Esophagus muscularis mucosa (tissue), 4 donors: Measurements from ENCODE around the gene GNG7. TPM values are rescaled to one million over a fixed set of nuclear protein-coding genes. Genes with fewer than 3 reads are reported as not detected.

Experiments used
- DNase-seq: peaks from one replicate; pipeline ENCODE4 v3.0.0-alpha.2; 2017; ENCODE audit errors: extremely low spot score
- H3K27ac ChIP-seq, 4 donors: fragments of 200-600 bp; sonication (generic); replicated peaks in 1 of 4; 1 replicate in 3 of 4; 2 replicates in 1 of 4; pipeline ENCODE4 v1.5.1; 2016 to 2019; ENCODE audit warnings: mild to moderate bottlenecking in 1 of 4
- H3K27me3 ChIP-seq, 4 donors: fragments of 200-600 bp; sonication (generic); one replicate each; pipeline versions ENCODE4 v1.5.1 to v1.6.0; 2016 to 2019
- H3K36me3 ChIP-seq, 4 donors: fragments of 200-600 bp; sonication (generic); one replicate each; pipeline ENCODE4 v1.5.1; 2016 to 2019
- H3K4me1 ChIP-seq, 4 donors: fragments of 200-600 bp; sonication (generic); one replicate each; pipeline ENCODE4 v1.5.1; 2016 to 2019
- H3K4me3 ChIP-seq, 4 donors: fragments of 200-600 bp; sonication (generic); 1 replicate in 2 of 4; 2 replicates in 2 of 4; pipeline ENCODE4 v1.5.1; 2016 to 2019; ENCODE audit warnings: mild to moderate bottlenecking in 4 of 4, moderate library complexity in 1 of 4
- H3K9me3 ChIP-seq, 4 donors: fragments of 200-600 bp; sonication (generic); 1 replicate in 3 of 4; 2 replicates in 1 of 4; pipeline ENCODE4 v1.5.1; 2016 to 2019
- CTCF ChIP-seq, 3 experiments: fragments of 200-600 bp in 2 of 3; fragments of 450-650 bp in 1 of 3; sonication (generic) in 2 of 3; IDR thresholded peaks; one replicate each; pipeline ENCODE4 v1.5.1; 2017 to 2019; ENCODE audit warnings: antibody characterized with exemption in 3 of 3, mild to moderate bottlenecking in 2 of 3, moderate library complexity in 1 of 3
- EP300 ChIP-seq: sonication (generic); formaldehyde crosslinking; IDR thresholded peaks from one replicate; pipeline ENCODE4 v1.6.1; 2017; ENCODE audit warnings: antibody characterized with exemption
- POLR2A ChIP-seq: fragments of 450-650 bp; IDR thresholded peaks from one replicate; pipeline ENCODE4 v1.6.1; 2017; ENCODE audit warnings: antibody characterized with exemption, moderate library complexity, mild to moderate bottlenecking, low read depth
- POLR2AphosphoS5 ChIP-seq, 2 donors: sonication (generic); formaldehyde crosslinking; IDR thresholded peaks; one replicate each; pipeline ENCODE4 v1.6.1; 2017; ENCODE audit warnings: antibody characterized with exemption in 2 of 2
- WGBS: methylation state at CpG from one replicate; pipeline ENCODE4 v1.1.5; 2018; 5-methylcytosine and 5-hydroxymethylcytosine counted together
- intact Hi-C: fragments of 100-400 bp; cut with DNase I; formaldehyde crosslinking; loops from one replicate; pipeline ENCODE4 v1.15.1; 2023
- total RNA-seq, 4 donors: library from RNA; depleted of rRNA; stranded (reverse); fragments of >200 nt; gene quantifications; one replicate each; pipeline versions ENCODE4 v1.1.0 to v1.2.1, GENCODE V29; 2016

The GNG7 gene
- total RNA-seq, 4 donors from 2014 or later, result 6.3 to 18.8 (median 13.0) TPM

DNA sequence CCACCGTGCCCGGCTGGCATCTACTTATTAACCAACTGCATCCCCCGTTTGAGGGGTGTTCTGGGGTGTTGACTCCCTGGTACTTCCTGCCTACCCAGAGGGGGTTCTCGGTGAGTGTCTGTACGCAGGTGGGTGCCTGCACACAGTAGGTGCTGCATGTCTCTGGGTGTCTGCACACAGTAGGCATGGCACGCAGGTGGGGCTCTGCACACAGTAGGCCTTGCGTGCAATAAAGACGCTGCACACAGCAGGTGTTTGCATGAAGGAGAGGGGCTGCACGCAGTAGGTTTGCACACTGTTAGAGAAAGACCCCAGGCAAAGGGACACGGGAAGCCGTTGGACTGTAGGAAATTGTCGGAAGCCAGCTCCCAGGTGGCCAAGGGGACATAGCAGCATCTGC, 215.4 kb downstream of the GNG7 start:
- no peaks in the 10 kb centered on the region for H3K36me3 ChIP-seq
- H3K9me3 ChIP-seq, result peaks cover 0 to 15% (median 7%) of the 10 kb centered on the region in 4 donors
- TF ChIP-seq CTCF (IDR thresholded peaks at IDR 0.05), result no peak
- TF ChIP-seq POLR2A, result no peak
- TF ChIP-seq EP300, result no peak
- no peak for TF ChIP-seq POLR2AphosphoS5 (IDR thresholded peaks at IDR 0.05)
- H3K27ac ChIP-seq, result no peak overlapping the region
- 86% methylated on average over 4 of the region's 12 CpGs for WGBS
- DNase-seq, result no peak
- H3K4me1 ChIP-seq, result peaks cover 34 to 45% (median 42%) of the 10 kb centered on the region in 4 donors
- intact Hi-C loops, result no loop called here
- H3K27me3 ChIP-seq, result no peaks in the 10 kb centered on the region
- no peak overlapping the region for H3K4me3 ChIP-seq

- no peak overlapping the region for H3K27ac ChIP-seq
- no peaks in the 10 kb centered on the region for H3K27me3 ChIP-seq
- TF ChIP-seq POLR2AphosphoS5 (IDR thresholded peaks at IDR 0.05) (no peak), CTCF (IDR thresholded peaks at IDR 0.05) (no peak), POLR2A (no peak), EP300 (no peak)
- no peak overlapping the region for H3K4me3 ChIP-seq
- no peaks in the 10 kb centered on the region for H3K36me3 ChIP-seq
- H3K4me1 ChIP-seq, result peaks cover 24 to 29% (median 27%) of the 10 kb centered on the region in 4 donors
- DNase-seq, result no peak
- peaks cover 0 to 15% (median 7%) of the 10 kb centered on the region in 4 donors for H3K9me3 ChIP-seq
- WGBS, result 60% methylated on average over 8 of the region's 8 CpGs
- intact Hi-C loops, result no loop called here
Observed at GRCh38 chr19:2485428-2485827, 217.1 kb downstream of the GNG7 start.

- Histone ChIP-seq H3K27me3 (no peaks in the 10 kb centered on the region), H3K36me3 (no peaks in the 10 kb centered on the region), H3K9me3 (peaks cover 0 to 15% (median 7%) of the 10 kb centered on the region in 4 donors), H3K4me1 (peaks cover 17 to 20% (median 19%) of the 10 kb centered on the region in 4 donors), H3K4me3 (no peak overlapping the region), H3K27ac (no peak overlapping the region)
- 89% methylated on average over 13 of the region's 13 CpGs for WGBS
- TF ChIP-seq POLR2AphosphoS5 (IDR thresholded peaks at IDR 0.05) (no peak), EP300 (no peak), CTCF (IDR thresholded peaks at IDR 0.05) (no peak), POLR2A (no peak)
- no peak for DNase-seq
- intact Hi-C loops, result no loop called here
Observed at GRCh38 chr19:2484178-2484937, 218.1 kb downstream of the GNG7 start.

DNA sequence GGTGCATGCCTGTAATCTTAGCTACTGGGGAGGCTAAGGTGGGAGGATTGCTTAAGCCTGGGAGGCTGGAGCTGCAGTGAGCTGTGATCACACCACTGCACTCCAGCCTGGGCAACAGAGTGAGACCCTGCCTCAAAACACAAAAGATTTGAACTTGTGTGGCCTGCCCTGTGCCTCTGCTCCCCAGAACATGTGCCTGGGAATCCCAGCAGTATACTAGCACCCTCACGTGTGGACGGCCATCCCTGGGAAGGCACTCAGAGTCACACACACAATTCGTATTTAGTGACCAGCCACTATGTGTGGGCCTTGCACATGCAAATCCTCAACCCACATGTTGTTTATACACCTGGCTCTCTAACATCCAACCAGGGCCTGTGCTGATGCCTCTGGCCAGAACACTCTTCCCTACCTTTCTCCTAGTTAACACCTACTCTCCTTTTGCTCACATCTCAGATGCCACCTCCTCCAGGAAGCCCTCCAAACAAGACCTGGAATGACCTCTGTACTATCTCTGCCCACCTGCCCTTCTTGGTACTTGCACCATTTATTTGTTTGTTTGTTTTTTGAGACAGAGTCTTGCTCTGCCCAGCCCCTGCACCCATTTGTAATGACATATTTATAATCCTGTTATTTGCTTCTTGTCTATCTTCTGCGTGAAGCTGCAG, 218.9 kb downstream of the GNG7 start:
- Histone ChIP-seq H3K27me3 (no peaks in the 10 kb centered on the region), H3K9me3 (peaks cover 0 to 15% (median 7%) of the 10 kb centered on the region in 4 donors), H3K4me3 (no peak overlapping the region), H3K4me1 (peaks cover 17 to 20% (median 19%) of the 10 kb centered on the region in 4 donors), H3K27ac (no peak overlapping the region), H3K36me3 (peaks cover 0 to under 1% (median 0%) of the 10 kb centered on the region in 4 donors)
- DNase-seq, result no peak
- 78% methylated on average over 4 of the region's 4 CpGs for WGBS
- intact Hi-C loops, result no loop called here
- no peak for TF ChIP-seq POLR2A
- no peak for TF ChIP-seq EP300
- no peak for TF ChIP-seq POLR2AphosphoS5 (IDR thresholded peaks at IDR 0.05)

DNA sequence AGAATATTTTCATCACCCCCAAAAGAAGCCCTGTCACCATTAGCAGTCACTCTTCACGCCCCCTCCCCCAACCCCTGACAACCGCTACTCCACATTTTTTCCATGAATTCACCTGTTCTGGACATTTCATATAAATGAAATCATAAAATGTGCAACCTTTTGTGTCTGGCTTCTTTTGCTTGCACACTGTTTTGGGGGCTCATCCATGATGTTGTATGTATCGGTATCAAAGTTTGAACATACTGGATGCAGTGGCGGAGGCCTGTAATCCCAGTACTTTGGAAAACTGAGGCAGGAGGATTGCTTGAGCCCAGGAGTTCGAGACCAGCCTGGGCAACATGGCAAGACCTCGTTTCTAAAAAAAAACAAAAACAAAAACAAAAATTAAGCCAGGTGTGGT, 219.4 kb downstream of the GNG7 start:
- H3K27me3 ChIP-seq, result no peaks in the 10 kb centered on the region
- intact Hi-C loops, result no loop called here

More for the DNA sequence above, 219.4 kb downstream of the GNG7 start:
- Histone ChIP-seq H3K4me1 (peaks cover 17 to 20% (median 19%) of the 10 kb centered on the region in 4 donors), H3K9me3 (peaks cover 0 to 15% (median 7%) of the 10 kb centered on the region in 4 donors), H3K36me3 (peaks cover 0 to 6% (median under 1%) of the 10 kb centered on the region in 4 donors), H3K4me3 (no peak overlapping the region), H3K27ac (no peak overlapping the region)
- TF ChIP-seq POLR2A (no peak), POLR2AphosphoS5 (IDR thresholded peaks at IDR 0.05) (no peak), CTCF (IDR thresholded peaks at IDR 0.05) (no peak), EP300 (no peak)
- WGBS, result 91% methylated on average over 6 of the region's 6 CpGs
- no peak for DNase-seq
